SHP77 (cell line): ENCODE data around the gene KDM2A.

ENCODE experiments used
- DNase-seq, 2 experiments: peaks; one replicate each; lab custom pipeline; 2025; lab: John Stamatoyannopoulos, UW

The KDM2A gene

GRCh38 chr11:67238894-67239782 is 120.1 kb downstream of the KDM2A start:
- no peak for DNase-seq

GRCh38 chr11:67239783-67240575 is 120.9 kb downstream of the KDM2A start:
- DNase-seq: peak; percentile 99

DNA sequence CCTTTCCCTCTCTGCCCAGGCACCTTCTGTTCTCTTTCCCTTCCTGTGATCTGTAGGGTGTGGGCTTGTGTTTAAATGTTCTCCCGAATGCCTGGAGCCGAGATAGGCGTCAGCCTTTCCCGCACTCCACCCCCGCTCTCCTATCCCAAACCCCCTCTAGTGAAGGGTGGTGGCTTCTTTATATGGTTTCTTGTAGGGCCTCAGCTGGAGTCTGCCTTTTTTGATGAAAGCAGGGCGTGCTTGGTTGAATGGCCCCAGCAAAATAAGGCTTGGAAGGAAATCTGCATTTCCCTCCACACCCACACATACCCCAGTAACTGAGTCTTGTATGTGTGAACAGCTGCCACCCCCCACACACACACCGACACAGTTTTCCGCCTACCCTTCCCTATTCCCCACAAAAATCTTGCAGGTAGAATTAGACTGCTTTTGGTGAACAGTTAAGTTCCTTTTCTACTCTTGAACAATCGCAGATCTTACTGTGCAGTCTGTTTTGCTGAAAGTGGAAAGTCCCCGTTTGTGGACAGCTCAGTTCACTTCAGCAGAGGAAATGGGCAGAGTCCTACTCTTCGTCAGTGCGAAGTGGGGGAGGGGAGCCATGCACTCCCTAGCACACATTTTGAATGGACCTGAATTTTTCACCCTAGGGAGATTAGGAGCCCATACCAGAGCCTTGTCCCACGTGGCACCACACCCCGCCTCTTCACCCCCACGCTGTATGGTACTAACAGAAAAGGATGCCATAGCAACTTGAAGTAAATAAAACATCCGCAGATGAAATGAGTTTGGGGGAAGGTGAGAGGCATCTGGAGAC is 121.7 kb downstream of the KDM2A start:
- peak; percentile 62 to 74 for DNase-seq

- DNase-seq: no peak
Measured at GRCh38 chr11:67242548-67242947, 123.5 kb downstream of the KDM2A start.

- DNase-seq: no peak
Measured at GRCh38 chr11:67243051-67243450, 124.0 kb downstream of the KDM2A start.

GRCh38 chr11:67245046-67245445 is 126.0 kb downstream of the KDM2A start:
- DNase-seq: no peak

- DNase-seq: no peak
Measured at GRCh38 chr11:67247946-67248550, 129.0 kb downstream of the KDM2A start.

DNA sequence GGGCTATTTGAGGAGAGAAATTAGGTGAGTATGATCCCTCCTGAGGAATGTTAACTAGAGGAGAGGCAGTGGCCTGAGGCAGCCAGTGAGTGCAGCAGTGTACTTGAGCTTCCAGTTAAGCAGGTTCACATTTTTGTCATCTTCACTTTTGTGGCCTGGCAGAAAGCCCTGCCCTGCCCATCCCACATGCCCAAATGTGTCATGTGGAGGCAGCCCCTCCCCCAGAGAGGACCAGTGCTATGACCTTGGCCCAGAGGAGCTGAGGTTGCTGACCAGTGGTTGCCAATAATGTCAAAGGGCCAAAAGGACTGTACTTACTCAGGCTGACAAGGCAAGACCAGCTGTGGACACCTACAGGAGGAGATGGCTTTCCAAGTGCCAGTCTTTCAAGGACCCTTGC is 129.6 kb downstream of the KDM2A start:
- DNase-seq: no peak

DNA sequence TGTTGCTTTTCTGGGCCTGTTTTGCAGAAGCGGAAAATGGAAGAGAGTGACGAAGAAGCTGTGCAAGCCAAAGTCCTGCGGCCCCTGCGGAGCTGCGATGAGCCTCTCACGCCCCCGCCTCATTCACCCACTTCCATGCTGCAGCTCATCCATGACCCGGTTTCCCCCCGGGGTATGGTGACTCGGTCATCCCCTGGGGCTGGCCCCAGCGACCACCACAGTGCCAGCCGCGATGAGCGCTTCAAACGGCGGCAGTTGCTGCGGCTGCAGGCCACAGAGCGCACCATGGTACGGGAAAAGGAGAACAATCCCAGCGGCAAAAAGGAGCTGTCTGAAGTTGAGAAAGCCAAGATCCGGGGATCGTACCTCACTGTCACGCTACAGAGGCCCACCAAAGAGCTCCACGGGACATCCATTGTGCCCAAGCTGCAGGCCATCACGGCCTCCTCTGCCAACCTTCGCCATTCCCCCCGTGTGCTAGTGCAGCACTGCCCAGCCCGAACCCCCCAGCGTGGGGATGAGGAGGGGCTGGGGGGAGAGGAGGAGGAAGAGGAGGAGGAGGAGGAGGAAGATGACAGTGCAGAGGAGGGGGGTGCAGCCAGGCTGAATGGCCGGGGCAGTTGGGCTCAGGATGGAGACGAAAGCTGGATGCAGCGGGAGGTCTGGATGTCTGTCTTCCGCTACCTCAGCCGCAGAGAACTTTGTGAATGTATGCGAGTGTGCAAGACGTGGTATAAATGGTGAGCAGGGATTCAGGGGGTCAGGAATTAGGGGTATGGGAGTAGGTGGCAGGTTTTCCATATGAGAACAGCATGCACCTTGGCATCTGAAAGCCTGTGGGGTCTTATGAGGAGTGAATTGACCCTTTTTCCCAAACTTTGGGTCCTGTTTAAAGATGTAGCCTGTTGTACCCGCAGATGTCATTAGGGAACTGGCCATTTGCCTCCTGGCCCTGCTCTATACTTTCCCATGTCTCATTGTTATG is 131.3 kb downstream of the KDM2A start:
- DNase-seq: no peak

DNA sequence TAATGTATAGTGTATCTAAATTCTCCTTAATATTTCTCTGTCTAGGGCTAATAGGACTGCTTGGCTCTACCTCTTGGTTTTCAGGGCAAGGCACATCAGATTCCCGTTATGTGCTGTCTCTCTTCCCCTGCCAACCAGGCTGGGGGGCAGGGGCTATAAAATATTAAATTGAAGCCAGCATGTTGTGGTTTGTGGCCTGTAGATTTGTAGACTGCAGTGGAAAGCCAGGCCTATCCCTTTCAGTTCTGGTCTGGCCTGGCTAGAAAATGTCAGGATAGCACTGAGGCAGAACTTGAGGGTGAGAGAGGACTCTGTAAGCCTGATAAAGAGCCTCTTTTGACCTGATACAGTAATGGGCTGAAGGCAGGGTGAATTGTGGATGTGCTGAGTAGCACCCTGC is 132.8 kb downstream of the KDM2A start:
- DNase-seq: no peak

- peak in 1 of 2 experiments; percentile 28 for DNase-seq
Measured at GRCh38 chr11:67252831-67253239, 133.8 kb downstream of the KDM2A start.

GRCh38 chr11:67253872-67254624 is 135.0 kb downstream of the KDM2A start:
- no peak for DNase-seq

DNA sequence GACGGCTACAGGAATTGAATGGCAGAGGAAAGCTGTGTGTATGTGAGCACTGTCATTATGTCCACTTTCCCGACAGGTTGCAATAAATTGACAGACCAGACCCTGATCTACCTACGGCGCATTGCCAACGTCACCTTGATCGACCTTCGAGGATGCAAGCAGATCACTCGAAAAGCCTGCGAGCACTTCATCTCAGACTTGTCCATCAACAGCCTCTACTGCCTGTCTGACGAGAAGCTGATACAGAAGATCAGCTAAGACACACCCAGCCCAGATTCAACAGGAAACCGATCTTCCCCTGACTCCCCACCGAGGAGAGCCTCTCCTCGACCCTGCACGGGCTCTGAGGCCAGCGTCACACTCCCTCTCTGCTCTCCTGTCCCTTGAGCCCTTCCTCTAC is 135.7 kb downstream of the KDM2A start:
- no peak for DNase-seq

DNA sequence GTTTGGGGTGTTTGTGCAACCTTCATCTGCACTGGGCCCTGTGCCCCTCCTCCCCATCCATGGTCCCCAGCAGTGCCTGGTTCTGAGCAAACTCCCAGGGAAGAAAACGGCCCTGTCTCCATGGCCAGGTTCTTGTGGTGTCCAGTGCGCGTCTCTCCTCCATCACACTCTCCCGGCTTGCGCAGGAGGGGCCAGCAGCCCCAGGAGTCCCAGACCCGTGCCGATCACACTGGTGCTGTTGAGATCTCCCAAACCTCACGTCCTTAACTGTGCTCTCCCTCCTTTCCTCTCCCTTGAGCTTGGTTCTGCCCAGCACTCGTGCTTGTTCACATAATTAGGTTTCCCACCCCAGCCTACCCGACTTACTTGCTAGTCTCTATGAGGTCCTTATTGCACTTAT is 136.3 kb downstream of the KDM2A start:
- no peak for DNase-seq

DNA sequence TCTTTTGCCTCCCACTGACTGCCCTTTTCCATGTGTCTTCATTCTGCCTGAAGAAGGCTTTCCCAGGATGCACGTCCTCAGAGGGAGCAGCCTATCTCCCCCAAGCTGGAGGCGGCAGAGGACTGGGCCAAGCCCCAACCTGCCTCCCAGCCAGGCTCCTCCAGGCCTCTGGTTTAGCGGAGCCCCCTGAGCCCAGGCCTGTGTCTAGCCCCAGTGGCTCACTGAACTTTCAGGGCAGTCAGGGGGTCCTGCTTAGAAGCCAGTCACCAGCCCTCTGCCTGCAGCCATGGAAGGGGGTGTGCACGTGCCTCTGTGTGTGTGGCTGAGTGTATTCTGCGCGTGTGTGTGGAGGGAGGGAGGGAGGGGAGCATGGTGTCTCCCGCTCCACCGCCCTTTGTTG is 136.8 kb downstream of the KDM2A start:
- DNase-seq: no peak

DNA sequence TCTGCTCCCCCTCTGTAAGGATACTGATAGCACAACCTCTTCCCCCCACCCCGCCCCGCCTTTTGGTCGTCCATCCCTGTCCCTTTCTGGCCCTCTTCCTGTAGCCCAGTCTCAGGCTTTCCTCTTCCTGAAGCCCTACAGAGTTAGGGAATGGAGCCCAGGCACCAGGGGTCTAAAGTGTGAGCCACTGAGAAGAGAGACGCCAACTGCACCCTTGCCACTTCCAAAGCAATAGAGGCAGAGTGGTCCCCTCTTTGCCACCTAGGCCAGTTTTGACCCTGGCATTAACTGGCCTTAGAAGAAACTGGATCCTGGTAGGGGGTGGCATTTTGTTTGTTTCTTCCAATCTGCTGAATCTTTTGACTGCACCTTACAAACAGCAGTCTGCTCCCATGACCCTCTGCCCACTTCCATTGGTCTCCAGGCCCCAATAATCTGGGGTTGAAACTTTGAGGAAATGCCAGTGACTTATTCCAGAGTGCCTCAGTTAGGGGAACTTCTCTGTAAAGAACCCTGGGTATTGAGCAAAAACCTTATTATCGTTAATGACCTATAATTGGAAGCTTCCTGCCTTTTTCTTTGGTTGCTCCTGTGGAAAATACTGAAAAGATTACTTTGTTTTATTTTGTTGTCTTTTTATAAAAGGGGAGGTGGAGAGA is 137.5 kb downstream of the KDM2A start:
- no peak for DNase-seq

DNA sequence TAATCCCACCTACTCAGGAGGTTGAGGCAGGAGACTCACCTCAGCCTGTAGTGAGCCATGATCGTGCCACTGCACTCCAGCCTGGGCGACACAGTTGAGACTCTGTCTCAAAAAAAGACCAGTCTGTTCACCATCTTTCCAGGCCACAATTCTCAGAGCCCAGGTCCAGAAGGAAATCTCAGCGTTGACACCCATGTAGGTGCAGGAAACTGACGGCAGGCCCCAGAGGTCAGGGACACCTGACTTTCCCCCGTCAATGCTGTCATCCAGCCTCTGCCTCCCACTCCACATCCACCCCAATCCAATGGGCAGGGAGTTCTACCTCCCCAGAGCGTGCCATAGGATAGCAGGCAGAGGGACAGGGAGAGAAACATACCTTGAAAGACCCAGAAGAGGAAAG is 141.3 kb downstream of the KDM2A start:
- DNase-seq: no peak

GRCh38 chr11:67260885-67261639 is 142.0 kb downstream of the KDM2A start:
- DNase-seq: peak; percentile 68 to 74

DNA sequence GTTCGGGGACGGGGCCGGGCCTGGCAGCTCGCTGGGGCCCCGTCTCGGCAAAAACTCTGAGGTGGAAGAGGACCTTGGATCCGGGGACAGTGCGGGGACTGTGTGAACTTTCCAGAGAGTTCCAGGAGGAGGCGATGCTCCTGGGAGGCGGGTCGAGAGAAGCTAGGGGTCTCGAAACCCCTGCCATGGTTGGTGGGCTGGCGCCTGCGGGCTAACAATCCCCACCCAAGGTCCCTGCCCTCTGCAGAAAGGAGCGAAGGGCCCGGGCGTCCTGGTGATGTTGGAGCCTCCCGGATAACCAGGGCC is 142.5 kb downstream of the KDM2A start:
- DNase-seq: no peak
